Tibial nerve (tissue), 4 donors: ENCODE measurements around the gene MYRF. TPM values are rescaled to one million over a fixed set of nuclear protein-coding genes. Genes with fewer than 3 reads are reported as not detected.

Experiments
- DNase-seq, 2 donors: peaks; one replicate each; pipeline ENCODE4 v3.0.0-alpha.2; 2019; ENCODE audit warnings: low spot score in 2 of 2
- H3K27ac ChIP-seq, 4 donors: fragments of 200-600 bp; sonication (generic) in 3 of 4; one replicate each; pipeline ENCODE4 v1.5.1; 2017 to 2019; ENCODE audit warnings: mild to moderate bottlenecking in 1 of 4
- H3K27me3 ChIP-seq, 2 donors: fragments of 200-600 bp; sonication (generic) in 1 of 2; one replicate each; pipeline versions ENCODE4 v1.5.1 to v1.6.0; 2017 to 2019
- H3K36me3 ChIP-seq, 3 donors: fragments of 200-600 bp; sonication (generic); one replicate each; pipeline ENCODE4 v1.5.1; 2018 to 2019
- H3K4me1 ChIP-seq, 4 donors: fragments of 200-600 bp; sonication (generic) in 3 of 4; one replicate each; pipeline ENCODE4 v1.5.1; 2017 to 2019
- H3K4me3 ChIP-seq, 4 donors: fragments of 200-600 bp; sonication (generic) in 3 of 4; one replicate each; pipeline ENCODE4 v1.5.1; 2017 to 2019; ENCODE audit warnings: mild to moderate bottlenecking in 1 of 4, moderate library complexity in 1 of 4
- H3K9me3 ChIP-seq, 4 donors: fragments of 200-600 bp; sonication (generic) in 3 of 4; one replicate each; pipeline ENCODE4 v1.5.1; 2017 to 2019
- EP300 ChIP-seq, 2 donors: sonication (generic); formaldehyde crosslinking; IDR thresholded peaks; one replicate each; pipeline ENCODE4 v1.6.1; 2017; ENCODE audit warnings: antibody characterized with exemption in 2 of 2, mild to moderate bottlenecking in 1 of 2
- POLR2A ChIP-seq, 2 donors: fragments of 450-650 bp; IDR thresholded peaks; one replicate each; pipeline ENCODE4 v1.6.1; 2017; ENCODE audit warnings: antibody characterized with exemption in 2 of 2, mild to moderate bottlenecking in 2 of 2, moderate library complexity in 2 of 2
- WGBS, 2 donors: methylation state at CpG; one replicate each; pipeline ENCODE4 v1.1.5; 2018; 5-methylcytosine and 5-hydroxymethylcytosine counted together
- total RNA-seq, 4 donors: library from RNA; depleted of rRNA; stranded (reverse); fragments of >200 nt; gene quantifications; one replicate each; pipeline ENCODE4 v1.1.0, GENCODE V29; 2016
- TF ChIP-seq, protein P1 (sequence below), 5 experiments: fragments of 200-600 bp in 3 of 5; fragments of 450-650 bp in 2 of 5; sonication (generic) in 3 of 5; IDR thresholded peaks; one replicate each; pipeline ENCODE4 v1.5.1; 2016 to 2019; ENCODE audit warnings: antibody characterized with exemption in 5 of 5, mild to moderate bottlenecking in 3 of 5, moderate library complexity in 2 of 5

The MYRF gene
- total RNA-seq, 4 donors from 2014 or later, result 1.0 to 7.5 (median 2.1) TPM

DNA sequence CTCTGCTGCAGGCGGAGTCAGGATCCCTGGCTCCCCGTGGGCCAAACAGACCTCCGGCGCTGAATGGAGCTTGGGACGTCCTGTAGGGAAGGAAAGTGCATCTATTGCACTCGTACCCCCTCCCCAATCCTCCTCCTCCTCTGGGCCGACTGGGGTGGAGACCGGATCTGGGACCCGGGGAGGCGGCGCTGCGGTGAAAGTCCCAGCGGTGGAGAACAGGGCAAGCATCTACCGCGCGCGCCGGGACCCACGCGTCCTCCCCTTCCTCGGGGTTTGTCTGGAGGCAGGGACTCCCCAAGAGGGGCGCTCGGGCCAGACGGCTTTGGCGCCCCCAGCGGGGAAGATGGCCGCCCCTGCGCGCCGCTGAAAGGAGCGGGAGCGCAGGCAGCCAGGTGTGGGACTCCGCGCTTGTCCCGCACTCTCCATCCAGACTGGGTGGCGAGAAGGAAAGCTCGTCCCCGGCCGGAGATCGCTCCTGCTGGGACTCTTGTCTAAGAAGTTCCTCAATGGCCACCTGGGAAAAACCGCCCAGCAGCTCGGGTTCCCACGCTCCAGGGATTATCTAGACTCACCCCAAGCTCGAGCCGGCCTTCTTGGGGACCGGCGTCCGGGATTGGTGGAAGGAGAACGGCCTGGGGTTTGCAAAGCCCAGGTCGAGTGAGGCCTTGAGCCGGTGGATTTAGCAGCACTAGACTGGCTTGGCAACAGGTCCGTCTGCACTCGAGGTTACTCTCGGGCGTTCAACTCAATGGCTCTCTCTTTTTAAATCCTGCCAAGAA, 76.4 kb downstream of the MYRF start:
- no peaks in the 10 kb centered on the region for H3K9me3 ChIP-seq
- H3K27me3 ChIP-seq, result no peaks in the 10 kb centered on the region
- peak overlapping the region; percentile 1 to 90 (median 82) for H3K27ac ChIP-seq
- H3K36me3 ChIP-seq, result no peaks in the 10 kb centered on the region
- no peak for DNase-seq
- peaks cover 0 to 71% (median 28%) of the 10 kb centered on the region in 4 donors for H3K4me1 ChIP-seq
- H3K4me3 ChIP-seq, result peak overlapping the region; percentile 37 to 72 (median 61)
- WGBS, 2 donors, result 3 to 6% methylated on average over 20 to 26 of the region's 55 CpGs
- TF ChIP-seq, protein P1, sequence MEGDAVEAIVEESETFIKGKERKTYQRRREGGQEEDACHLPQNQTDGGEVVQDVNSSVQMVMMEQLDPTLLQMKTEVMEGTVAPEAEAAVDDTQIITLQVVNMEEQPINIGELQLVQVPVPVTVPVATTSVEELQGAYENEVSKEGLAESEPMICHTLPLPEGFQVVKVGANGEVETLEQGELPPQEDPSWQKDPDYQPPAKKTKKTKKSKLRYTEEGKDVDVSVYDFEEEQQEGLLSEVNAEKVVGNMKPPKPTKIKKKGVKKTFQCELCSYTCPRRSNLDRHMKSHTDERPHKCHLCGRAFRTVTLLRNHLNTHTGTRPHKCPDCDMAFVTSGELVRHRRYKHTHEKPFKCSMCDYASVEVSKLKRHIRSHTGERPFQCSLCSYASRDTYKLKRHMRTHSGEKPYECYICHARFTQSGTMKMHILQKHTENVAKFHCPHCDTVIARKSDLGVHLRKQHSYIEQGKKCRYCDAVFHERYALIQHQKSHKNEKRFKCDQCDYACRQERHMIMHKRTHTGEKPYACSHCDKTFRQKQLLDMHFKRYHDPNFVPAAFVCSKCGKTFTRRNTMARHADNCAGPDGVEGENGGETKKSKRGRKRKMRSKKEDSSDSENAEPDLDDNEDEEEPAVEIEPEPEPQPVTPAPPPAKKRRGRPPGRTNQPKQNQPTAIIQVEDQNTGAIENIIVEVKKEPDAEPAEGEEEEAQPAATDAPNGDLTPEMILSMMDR (IDR thresholded peaks at IDR 0.05), result peak in 4 of 5 experiments; percentile 36 to 51 (median 46)
- TF ChIP-seq POLR2A (IDR thresholded peaks at IDR 0.05), result peak in 1 of 2 donors; percentile 20
- no peak for TF ChIP-seq EP300 (IDR thresholded peaks at IDR 0.05)

DNA sequence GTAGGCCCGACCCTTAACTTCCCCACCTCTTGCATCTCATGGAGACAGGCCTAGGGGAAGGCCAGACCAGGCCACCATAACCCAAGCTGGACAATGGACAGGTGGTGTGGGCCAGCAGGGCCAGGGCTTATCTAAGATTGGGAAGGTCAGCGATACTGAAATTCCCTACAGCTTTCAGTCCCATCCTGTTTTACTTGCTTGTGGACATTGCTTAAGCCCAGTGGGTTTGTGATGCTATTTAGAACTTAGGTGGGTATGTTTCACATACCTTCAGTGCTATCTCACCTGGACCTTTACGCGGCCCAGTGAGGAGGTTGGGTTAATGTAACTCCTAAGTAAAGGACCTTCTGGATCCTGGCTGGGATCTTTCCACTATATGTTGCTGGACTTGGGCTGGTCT, 77.4 kb downstream of the MYRF start:
- Histone ChIP-seq H3K27me3 (no peaks in the 10 kb centered on the region), H3K36me3 (no peaks in the 10 kb centered on the region), H3K9me3 (no peaks in the 10 kb centered on the region), H3K4me1 (peaks cover 0 to 81% (median 37%) of the 10 kb centered on the region in 4 donors), H3K27ac (peak overlapping the region in 3 of 4 donors; percentile 78 to 90 (median 86)), H3K4me3 (peak overlapping the region in 3 of 4 donors; percentile 53 to 72 (median 69))
- WGBS, 2 donors, result 61 to 67% methylated on average over 4 of the region's 4 CpGs
- TF ChIP-seq, protein P1 (IDR thresholded peaks at IDR 0.05), result no peak
- no peak for DNase-seq

DNA sequence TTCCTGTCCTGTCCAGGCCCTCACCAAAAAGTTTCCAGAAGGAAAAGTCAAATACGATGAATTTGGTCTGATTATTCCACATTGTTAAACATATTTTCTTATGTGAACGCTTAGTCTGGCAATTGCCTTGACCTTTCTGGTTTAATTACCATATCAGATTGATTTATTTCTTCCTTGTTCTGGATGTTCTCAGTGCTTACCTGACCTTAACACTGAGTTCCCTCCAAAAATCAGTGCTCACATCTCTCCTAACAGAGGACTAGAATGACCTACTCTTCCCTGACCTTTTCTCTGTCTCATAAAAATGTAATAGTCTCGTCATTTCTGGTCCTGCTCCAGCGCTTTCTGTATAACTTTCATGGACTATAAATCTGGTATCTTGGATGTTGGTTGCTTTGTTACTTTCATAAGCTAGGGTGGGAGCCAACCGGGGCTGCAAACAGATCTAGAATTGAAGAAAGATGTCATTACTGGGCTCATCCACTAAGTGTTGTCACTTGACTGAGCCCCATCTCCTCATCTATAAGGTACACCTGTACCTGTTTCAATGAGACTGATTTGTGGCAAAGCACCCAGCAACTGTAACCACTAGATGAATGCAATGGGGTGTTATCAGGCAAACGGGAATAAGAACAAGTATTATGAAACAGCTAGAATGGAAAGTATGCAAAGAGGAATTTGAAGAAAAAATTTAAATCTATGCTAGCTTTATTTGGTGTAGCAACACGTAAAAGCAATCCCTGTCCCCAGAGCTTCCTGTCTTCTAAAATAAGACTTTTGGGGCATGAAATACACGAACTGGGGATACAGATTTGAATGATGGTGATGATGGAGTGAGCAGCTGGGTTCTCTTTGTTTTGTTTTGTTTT, 78.0 kb downstream of the MYRF start:
- TF ChIP-seq POLR2A (IDR thresholded peaks at IDR 0.05), result no peak
- TF ChIP-seq, protein P1 (IDR thresholded peaks at IDR 0.05), result no peak
- TF ChIP-seq EP300 (IDR thresholded peaks at IDR 0.05), result no peak

DNA sequence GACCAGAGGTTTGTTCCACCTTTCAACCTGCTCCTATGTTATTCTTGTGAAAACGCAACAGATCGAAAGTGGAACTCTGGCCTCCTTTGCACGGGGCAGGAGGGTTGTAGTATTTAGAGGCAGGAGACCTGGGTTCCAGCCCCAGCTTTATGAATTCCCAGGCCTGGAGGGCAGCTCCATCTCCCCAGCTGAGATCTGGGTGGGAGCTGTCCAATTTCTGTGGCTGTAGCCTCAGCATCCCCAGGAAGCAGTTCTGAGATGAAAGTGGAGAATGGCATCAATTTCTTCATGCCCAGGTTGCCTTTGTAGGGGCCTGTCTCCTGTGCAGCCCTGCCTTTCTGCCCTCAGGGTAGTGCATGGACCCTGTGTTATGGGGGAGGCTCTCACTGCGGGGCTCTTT, 79.8 kb downstream of the MYRF start:
- TF ChIP-seq POLR2A (IDR thresholded peaks at IDR 0.05) (no peak), EP300 (IDR thresholded peaks at IDR 0.05) (no peak)
- TF ChIP-seq, protein P1 (IDR thresholded peaks at IDR 0.05), result no peak
- H3K27ac ChIP-seq, result peak overlapping the region in 1 of 4 donors; percentile 86
- no peaks in the 10 kb centered on the region for H3K9me3 ChIP-seq
- 74 to 78% methylated on average over 4 of the region's 4 CpGs for WGBS, 2 donors
- no peak overlapping the region for H3K4me3 ChIP-seq
- H3K36me3 ChIP-seq, result no peaks in the 10 kb centered on the region
- H3K27me3 ChIP-seq, result no peaks in the 10 kb centered on the region
- DNase-seq, result no peak
- peaks cover 0 to 89% (median 44%) of the 10 kb centered on the region in 4 donors for H3K4me1 ChIP-seq

More for the DNA sequence above, 78.0 kb downstream of the MYRF start:
- DNase-seq, result peak in 1 of 2 donors; percentile 30
- no peaks in the 10 kb centered on the region for H3K27me3 ChIP-seq
- H3K36me3 ChIP-seq, result no peaks in the 10 kb centered on the region
- H3K4me3 ChIP-seq, result no peak overlapping the region
- peaks cover 0 to 88% (median 42%) of the 10 kb centered on the region in 4 donors for H3K4me1 ChIP-seq
- H3K9me3 ChIP-seq, result no peaks in the 10 kb centered on the region
- H3K27ac ChIP-seq, result peak overlapping the region in 3 of 4 donors; percentile 78 to 90 (median 86)
- 18 to 23% methylated on average over 8 of the region's 8 CpGs for WGBS, 2 donors
